ENCODE measurements around the gene TMEM253.

TMEM253 gene

DNA sequence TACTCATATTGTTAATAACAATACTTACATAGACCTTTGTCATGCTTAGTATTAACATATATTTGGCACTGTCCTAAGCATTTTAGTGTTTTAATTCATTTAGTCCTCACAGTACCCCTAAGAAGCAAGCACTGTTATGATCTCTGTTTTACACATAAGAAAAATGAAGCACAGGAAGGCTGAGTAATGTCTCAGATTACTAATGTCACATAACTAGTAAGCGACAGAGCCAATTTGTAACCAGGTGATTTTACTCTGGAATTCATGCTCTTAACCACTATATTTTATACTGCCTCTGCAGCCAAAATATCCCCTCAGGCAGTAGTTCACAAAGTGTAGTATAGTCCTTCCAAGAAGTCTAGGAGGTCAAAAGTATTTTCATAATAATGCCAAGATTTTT lies 20.3 kb downstream of the TMEM253 start:
- no peak overlapping the region for H3K27ac ChIP-seq
- H3K4me3 ChIP-seq = no peak overlapping the region

DNA sequence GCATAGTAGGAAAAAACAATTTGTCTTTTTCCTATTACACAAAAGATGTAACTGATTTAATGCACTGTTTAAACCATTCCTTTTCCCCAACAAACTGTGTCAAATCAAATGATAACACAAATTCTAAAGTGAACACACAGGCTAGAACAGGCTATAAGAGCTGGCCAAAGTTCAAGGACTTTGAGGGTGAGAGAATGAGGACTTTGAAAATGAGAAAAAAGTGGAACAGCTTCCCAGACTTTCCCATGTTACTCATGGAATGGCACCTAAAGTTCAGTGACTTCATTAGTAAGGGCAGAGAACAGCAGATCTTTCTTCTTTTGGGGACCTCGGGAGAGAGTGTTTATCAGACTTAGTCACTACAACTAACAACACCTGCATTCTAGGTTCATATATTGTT lies 22.6 kb downstream of the TMEM253 start:
- no peak overlapping the region for H3K4me3 ChIP-seq
- H3K27ac ChIP-seq = peak overlapping the region in 1 of 21 experiments; percentile 34

DNA sequence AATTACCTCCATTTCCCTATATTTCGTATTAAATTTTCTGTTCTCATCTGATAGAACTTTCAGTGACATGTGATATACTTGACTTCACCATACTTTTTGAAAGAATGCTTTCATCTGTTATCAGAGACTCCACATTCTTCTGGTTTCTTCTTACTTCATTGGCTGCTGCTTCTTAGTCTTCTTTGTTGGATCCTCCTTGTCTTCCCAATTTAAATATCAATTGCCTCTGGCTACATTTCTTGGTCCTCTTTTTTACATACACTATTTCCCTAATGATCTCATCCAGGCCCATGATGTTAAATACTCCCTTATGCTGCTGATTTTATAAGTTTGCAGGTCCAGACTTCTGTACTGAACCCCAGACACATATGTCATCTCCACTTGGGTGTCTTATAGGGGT lies 33.0 kb downstream of the TMEM253 start:
- Histone ChIP-seq H3K27ac (no peak overlapping the region), H3K4me3 (no peak overlapping the region)

DNA sequence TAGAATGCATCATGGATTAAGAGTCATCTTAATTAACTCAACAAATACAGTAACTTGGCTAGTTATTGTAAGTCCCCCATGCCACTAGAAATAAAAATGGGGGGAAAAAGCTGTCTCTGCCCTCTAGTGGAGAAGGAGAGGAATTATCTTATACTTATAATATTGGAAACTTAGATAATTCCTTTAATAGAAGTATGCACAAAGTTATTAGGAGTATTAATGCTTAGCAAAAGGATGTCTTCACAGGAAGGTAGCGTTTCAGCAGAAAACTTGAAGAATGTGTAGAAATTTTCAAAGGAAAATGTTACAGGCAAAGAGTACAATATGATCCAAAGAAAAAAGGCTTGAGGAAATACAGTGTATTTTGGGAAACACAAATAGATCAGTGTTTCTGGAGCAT lies 35.2 kb downstream of the TMEM253 start:
- H3K27ac ChIP-seq = no peak overlapping the region
- H3K4me3 ChIP-seq = no peak overlapping the region

DNA sequence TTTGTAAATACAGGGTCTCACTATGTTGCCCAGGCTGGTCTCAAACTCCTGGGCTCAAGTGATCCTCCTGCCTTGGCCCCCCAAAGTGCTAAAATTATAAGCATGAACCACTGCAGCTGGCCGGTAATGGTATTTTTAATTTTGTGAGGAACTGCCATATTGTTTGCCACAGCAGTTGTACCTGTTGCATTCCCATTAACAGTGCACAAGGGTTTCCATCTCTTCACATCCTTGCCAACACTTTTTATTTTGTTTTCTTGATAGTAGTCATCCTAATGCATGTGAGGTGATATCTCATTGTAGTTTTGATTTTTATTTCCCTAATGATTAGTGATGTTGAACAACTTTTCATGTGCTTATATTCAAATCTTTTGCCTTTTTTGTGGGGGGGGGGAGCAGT lies 41.5 kb downstream of the TMEM253 start:
- H3K4me3 ChIP-seq = no peak overlapping the region
- H3K27ac ChIP-seq = no peak overlapping the region

DNA sequence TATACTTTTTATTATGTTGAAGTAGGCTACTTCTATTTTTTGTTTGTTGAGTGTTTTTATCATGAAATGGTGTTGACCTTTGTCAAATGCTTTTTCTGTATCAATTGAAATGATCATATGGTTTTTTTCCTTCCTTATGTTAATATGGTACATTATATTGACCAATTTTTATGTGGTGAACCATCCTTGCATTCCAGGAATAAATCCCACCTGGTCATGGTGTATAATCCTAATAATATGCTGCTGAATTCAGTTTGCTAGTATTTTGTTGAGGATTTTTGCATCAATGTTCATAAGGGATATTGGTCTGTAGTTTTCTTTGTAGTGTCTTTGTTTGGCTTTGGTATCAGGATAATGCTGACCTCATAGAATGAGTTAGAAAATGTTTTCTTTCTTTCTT lies 44.6 kb downstream of the TMEM253 start:
- Histone ChIP-seq H3K4me3 (no peak overlapping the region), H3K27ac (no peak overlapping the region)

DNA sequence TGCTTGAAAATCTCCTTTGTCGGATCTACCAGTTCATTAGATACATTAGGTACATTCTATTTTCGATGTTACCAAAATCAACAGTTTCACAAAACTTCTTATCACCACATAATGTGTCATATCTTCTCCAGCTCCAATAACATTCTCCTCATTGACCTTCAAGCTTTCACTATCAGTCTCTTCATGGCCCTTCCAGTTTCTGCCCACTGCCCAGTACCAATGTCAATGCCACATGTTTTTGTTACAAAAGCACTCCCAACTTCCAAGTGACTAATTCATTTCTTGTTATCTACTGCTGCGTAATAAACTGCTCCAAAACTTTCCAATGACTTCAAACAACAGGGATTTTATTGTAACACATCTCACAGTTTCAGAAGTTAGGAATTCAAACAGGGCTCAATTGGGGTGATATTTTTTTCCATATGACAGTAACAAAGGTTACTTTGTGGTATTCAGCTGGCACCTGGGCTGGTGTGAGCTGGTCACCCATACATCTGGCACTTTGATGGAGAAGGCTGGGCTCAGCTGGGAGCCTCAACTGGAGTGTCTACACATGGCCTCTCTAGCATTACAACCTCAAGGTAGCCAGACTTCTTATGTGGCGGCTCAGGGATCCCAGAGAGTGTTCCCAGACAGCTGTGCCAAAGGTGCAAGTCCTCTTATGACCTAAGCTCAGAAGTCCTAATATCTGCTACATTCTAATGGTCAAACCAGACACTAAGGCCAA lies 48.9 kb downstream of the TMEM253 start:
- Histone ChIP-seq H3K4me3 (no peak overlapping the region), H3K27ac (no peak overlapping the region)
